Measurements from ENCODE around the gene TRERF1.

Gene TRERF1

DNA sequence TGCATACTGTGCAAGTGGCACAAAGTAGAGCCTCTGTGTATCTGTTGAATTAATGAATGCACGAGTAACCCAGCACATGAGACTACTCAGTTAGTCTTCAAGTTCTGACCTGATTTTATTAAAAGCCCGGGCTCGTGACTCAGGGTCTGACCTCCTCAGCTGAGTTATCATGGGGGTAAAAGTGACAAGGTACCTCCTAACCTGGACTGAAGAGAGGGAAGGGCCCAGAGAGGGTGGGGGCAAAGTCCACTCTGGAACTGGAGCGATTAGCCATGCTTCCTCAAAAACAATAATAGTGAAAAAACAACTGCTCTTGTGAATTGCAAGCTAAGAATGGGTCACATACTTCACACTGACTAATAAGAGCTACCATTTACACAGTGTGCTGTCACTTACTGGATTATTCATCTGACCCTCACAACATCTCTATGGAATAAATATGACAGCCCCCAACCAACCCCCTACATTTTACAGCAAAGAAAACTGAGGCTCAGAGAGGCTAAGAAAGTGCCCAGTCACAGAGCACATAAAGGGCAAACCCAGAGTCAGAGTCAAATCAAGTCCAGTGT lies 26.7 kb downstream of the TRERF1 start:
- Mint-ChIP-seq H3K27me3 (ENCODE audit: low read depth) (no peaks in the 10 kb centered on the region), H3K36me3 (ENCODE audit: low read depth) (peaks cover 18% of the 10 kb centered on the region)

DNA sequence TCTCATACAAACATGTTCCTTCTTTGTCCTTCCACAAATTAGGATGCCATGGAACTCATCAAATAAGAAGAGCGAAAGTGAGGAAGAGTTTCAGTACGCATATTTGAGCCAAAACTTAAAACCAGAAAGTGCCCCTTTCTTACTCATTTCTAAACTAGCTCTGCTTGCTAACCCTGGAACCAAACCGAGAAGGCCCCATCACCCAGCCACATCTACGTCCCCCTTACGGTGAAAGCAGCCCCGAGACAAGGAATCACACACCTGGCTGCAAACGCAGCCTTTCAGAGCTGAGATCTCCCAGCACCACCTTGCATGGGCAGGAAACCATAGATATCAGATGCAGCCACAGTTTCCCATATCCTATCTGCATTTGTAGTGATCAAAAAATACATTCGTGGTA lies 28.5 kb downstream of the TRERF1 start:
- TF ChIP-seq, protein P1, sequence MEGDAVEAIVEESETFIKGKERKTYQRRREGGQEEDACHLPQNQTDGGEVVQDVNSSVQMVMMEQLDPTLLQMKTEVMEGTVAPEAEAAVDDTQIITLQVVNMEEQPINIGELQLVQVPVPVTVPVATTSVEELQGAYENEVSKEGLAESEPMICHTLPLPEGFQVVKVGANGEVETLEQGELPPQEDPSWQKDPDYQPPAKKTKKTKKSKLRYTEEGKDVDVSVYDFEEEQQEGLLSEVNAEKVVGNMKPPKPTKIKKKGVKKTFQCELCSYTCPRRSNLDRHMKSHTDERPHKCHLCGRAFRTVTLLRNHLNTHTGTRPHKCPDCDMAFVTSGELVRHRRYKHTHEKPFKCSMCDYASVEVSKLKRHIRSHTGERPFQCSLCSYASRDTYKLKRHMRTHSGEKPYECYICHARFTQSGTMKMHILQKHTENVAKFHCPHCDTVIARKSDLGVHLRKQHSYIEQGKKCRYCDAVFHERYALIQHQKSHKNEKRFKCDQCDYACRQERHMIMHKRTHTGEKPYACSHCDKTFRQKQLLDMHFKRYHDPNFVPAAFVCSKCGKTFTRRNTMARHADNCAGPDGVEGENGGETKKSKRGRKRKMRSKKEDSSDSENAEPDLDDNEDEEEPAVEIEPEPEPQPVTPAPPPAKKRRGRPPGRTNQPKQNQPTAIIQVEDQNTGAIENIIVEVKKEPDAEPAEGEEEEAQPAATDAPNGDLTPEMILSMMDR (IDR thresholded peaks at IDR 0.05; ENCODE audit: unreplicated experiment in 3 of 3) = no peak
- Mint-ChIP-seq H3K4me1 (peaks cover 16% of the 10 kb centered on the region), H3K4me3 (no peak overlapping the region), H3K27me3 (ENCODE audit: low read depth) (no peaks in the 10 kb centered on the region), H3K9me3 (no peaks in the 10 kb centered on the region), H3K36me3 (ENCODE audit: low read depth) (peaks cover 8% of the 10 kb centered on the region), H3K27ac (no peak overlapping the region)

More for the DNA sequence above, 26.7 kb downstream of the TRERF1 start:
- Mint-ChIP-seq H3K9me3 (no peaks in the 10 kb centered on the region), H3K4me1 (peaks cover 20% of the 10 kb centered on the region), H3K4me3 (no peak overlapping the region), H3K27ac (peak overlapping the region in 1 of 3 experiments; percentile 44)
- TF ChIP-seq, protein P1 (IDR thresholded peaks at IDR 0.05; ENCODE audit: unreplicated experiment in 3 of 3) = no peak

DNA sequence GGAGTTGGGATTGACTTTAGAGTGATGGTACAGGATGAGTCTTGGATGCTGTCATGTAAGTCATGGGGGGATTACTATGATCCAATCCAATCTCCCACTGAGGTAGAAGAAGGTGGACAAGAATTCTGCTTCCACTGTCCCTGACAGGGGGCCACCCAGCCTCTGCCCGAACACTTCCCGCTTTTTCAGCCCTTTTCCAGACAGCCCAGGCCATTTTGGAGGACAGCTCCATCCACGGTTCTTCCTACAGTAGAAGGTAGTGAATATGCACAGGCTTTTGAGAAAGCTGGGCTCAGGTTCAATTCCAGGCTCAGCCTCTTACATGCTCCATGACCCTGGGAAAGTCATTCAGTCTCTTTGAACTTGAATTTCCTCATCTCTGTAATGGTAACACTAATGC lies 31.0 kb downstream of the TRERF1 start:
- Mint-ChIP-seq H3K27me3 (ENCODE audit: low read depth) (no peaks in the 10 kb centered on the region), H3K4me1 (peaks cover 23% of the 10 kb centered on the region), H3K4me3 (no peak overlapping the region), H3K36me3 (ENCODE audit: low read depth) (peaks cover 5% of the 10 kb centered on the region), H3K9me3 (no peaks in the 10 kb centered on the region), H3K27ac (no peak overlapping the region)
- TF ChIP-seq, protein P1 (IDR thresholded peaks at IDR 0.05; ENCODE audit: unreplicated experiment in 3 of 3) = no peak

DNA sequence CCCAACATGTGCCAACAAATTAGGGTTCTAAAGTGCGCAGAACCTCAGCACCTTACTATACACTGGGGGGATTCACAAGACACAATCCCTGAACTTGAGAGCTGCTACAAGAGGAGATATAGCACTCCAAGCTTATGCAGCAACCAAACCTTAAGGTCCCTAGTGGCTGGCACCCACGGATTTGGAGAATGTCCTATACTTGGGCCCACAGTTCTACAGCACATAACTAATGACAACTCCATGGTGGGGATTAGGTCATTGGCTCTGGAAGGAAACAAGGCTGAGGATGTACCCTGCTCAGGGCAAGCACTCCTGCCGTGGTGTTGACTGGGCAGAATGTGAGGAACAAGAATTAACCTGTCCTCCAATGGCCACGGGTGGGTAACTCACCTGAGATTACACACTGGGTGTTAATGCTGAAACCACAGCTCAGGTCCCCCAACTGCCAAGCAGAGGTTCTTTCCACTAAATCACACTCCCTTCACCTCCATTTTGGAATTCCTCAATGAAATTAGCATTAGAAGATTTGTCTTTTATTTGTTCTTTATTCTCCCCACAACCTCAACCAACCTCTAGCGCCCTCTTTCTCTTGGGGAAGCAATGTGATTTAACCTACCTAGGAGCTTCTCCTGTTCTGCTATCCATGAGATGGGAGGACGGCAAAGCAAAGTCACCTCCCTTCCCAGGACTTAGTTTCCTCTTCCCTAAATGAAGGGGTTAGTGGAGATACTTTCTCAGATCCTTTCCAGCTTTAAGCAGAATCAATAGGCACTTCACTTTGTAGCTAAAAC lies 32.0 kb downstream of the TRERF1 start:
- peaks cover 5% of the 10 kb centered on the region for H3K36me3 Mint-ChIP-seq (ENCODE audit: low read depth)

DNA sequence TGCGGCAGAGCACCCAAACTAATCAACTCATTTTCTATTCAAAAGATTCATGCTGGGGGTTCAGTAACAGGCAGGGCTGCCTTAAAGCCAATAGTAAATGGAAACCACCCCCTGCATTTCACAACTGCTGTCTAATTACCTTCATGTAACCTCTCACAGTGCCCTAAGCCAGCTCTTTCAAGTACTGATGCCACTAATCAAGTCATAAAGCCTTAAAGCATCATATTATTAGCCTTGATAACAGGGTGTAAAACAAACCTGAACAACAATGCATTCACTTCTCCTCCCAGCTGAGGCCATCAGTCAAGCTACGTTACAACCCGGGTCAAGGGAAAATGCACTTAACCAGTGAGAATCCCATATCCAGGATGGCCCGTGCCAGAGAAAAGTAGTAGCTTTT lies 33.0 kb downstream of the TRERF1 start:
- Mint-ChIP-seq H3K4me3 (no peak overlapping the region), H3K9me3 (no peaks in the 10 kb centered on the region), H3K27ac (peak overlapping the region in 1 of 3 experiments; percentile 33), H3K27me3 (ENCODE audit: low read depth) (no peaks in the 10 kb centered on the region), H3K36me3 (ENCODE audit: low read depth) (peaks cover 5% of the 10 kb centered on the region), H3K4me1 (peaks cover 23% of the 10 kb centered on the region)
- TF ChIP-seq, protein P1 (IDR thresholded peaks at IDR 0.05; ENCODE audit: unreplicated experiment in 3 of 3) = no peak

More for the DNA sequence above, 32.0 kb downstream of the TRERF1 start:
- Mint-ChIP-seq H3K27ac (peak overlapping the region in 1 of 3 experiments; percentile 64), H3K4me1 (peaks cover 23% of the 10 kb centered on the region), H3K27me3 (ENCODE audit: low read depth) (no peaks in the 10 kb centered on the region), H3K4me3 (no peak overlapping the region), H3K9me3 (no peaks in the 10 kb centered on the region)
- TF ChIP-seq, protein P1 (IDR thresholded peaks at IDR 0.05; ENCODE audit: unreplicated experiment in 3 of 3) = no peak

Data from nephron (organoid).